ENCODE measurements around the gene ENTREP1. TPM values are rescaled to one million over a fixed set of nuclear protein-coding genes. Genes with fewer than 3 reads are reported as not detected.

The ENTREP1 gene
- total RNA-seq, 4 donors from 2014 or later: 0.70 to 19.8 (median 3.5) TPM

- Histone ChIP-seq H3K36me3 (no peaks in the 10 kb centered on the region), H3K4me3 (no peak overlapping the region), H3K4me1 (no peaks in the 10 kb centered on the region), H3K9me3 (no peaks in the 10 kb centered on the region), H3K27ac (no peak overlapping the region), H3K27me3 (no peaks in the 10 kb centered on the region)
- TF ChIP-seq CTCF (IDR thresholded peaks at IDR 0.05) (no peak), POLR2A (IDR thresholded peaks at IDR 0.05) (no peak)
- DNase-seq: no peak
These were observed 55.3 kb downstream of the ENTREP1 start for GRCh38 chr9:69380301-69380700.

DNA sequence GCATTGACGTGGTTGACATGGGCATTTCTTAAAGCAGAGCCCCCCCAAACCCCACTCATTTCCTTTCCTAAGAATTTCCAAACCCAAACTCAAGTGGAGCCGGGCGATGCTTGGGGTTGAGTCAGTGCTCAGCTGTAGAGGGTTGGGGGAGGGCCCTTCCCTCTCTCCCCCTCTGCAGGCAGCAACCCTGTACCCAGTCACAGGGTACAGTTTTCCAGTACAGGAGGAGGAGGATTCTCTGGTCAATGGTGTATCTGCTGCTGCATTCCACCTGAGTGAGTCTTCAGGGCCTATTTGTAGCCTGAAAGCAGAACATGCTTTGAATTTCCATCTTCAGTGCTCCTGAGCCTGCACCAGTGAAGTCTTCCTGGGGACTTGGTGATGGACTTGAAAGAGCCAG lies 55.8 kb downstream of the ENTREP1 start:
- Histone ChIP-seq H3K36me3 (no peaks in the 10 kb centered on the region), H3K4me1 (no peaks in the 10 kb centered on the region), H3K27me3 (no peaks in the 10 kb centered on the region), H3K9me3 (no peaks in the 10 kb centered on the region), H3K4me3 (no peak overlapping the region), H3K27ac (no peak overlapping the region)
- TF ChIP-seq POLR2A (IDR thresholded peaks at IDR 0.05) (no peak), CTCF (IDR thresholded peaks at IDR 0.05) (no peak)
- DNase-seq: no peak

DNA sequence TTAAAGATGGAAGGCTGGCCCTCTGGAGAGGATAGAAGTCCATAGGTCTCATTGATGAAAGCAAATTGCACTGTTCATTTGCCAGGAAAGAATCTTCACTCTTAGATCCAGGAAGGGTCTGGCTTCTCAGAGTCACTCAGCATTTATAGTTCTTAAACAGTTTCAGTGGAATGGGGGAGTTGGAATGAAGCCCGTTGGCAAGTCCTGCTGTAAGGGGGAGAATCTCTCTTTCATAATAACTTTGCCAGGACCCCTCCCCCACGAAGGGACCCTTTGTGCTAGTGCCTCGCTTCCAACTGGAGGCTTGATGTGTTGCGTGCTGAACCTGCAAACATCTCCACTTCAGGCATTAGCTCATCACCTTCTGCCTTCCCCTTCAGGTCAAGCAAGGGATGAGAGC lies 57.1 kb downstream of the ENTREP1 start:
- no peaks in the 10 kb centered on the region for H3K9me3 ChIP-seq
- H3K27ac ChIP-seq: no peak overlapping the region
- no peak for DNase-seq
- H3K36me3 ChIP-seq: no peaks in the 10 kb centered on the region
- H3K4me3 ChIP-seq: no peak overlapping the region
- TF ChIP-seq CTCF (IDR thresholded peaks at IDR 0.05) (no peak), POLR2A (IDR thresholded peaks at IDR 0.05) (no peak)
- H3K27me3 ChIP-seq: no peaks in the 10 kb centered on the region
- no peaks in the 10 kb centered on the region for H3K4me1 ChIP-seq

DNA sequence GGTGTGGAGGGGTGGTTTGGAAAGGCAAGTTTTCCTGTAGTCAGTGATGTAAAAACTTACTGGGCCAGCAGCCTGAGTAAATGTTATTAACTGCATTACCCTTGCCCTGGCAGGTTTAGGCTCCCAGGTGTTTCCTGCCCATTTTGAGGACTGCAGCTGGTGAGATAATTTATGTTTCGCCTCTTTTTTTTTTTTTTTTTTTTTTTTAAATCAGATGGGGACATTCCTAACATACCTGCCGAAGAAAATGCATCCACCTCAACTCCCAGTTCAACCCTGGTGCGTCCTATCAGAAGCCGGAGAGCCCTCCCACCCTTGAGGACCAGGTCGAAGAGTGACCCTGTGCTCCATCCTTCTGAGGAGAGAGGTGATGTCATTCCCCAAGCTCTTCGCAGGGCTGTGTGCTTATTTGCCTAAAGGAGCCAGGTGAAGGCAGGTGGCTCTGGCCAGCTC lies 60.6 kb downstream of the ENTREP1 start:
- no peak for DNase-seq
- Histone ChIP-seq H3K9me3 (no peaks in the 10 kb centered on the region), H3K36me3 (no peaks in the 10 kb centered on the region), H3K4me3 (no peak overlapping the region), H3K27me3 (no peaks in the 10 kb centered on the region), H3K4me1 (no peaks in the 10 kb centered on the region), H3K27ac (no peak overlapping the region)
- TF ChIP-seq POLR2A (IDR thresholded peaks at IDR 0.05) (no peak), CTCF (IDR thresholded peaks at IDR 0.05) (no peak)

DNA sequence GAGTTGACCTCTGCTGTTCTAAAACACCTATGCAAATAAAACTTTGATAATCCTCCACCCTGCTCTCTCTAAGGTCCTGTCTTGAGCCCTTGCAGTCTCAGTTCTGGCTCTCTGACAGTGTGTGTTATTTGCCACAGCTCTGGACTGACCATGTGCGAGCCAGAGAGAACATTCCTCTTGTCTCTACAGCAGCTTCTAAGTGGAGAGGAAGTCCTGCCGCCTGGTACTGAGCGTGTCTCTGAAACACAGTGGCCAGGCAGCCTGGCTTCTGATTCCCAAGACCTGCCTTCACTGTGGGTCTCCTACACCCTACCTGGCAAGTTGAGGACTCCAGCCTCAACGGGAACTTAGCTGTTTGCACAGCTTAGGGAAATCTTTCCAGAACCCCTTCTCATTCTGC lies 61.6 kb downstream of the ENTREP1 start:
- no peak overlapping the region for H3K4me3 ChIP-seq
- H3K36me3 ChIP-seq: no peaks in the 10 kb centered on the region
- TF ChIP-seq POLR2A (IDR thresholded peaks at IDR 0.05): no peak
- no peak for TF ChIP-seq CTCF (IDR thresholded peaks at IDR 0.05)
- no peaks in the 10 kb centered on the region for H3K27me3 ChIP-seq
- no peak overlapping the region for H3K27ac ChIP-seq
- no peaks in the 10 kb centered on the region for H3K4me1 ChIP-seq
- no peak for DNase-seq
- no peaks in the 10 kb centered on the region for H3K9me3 ChIP-seq

- no peak for TF ChIP-seq POLR2A (IDR thresholded peaks at IDR 0.05)
- no peak for TF ChIP-seq CTCF (IDR thresholded peaks at IDR 0.05)
- Histone ChIP-seq H3K27me3 (no peaks in the 10 kb centered on the region), H3K27ac (no peak overlapping the region), H3K36me3 (no peaks in the 10 kb centered on the region), H3K4me3 (no peak overlapping the region), H3K9me3 (no peaks in the 10 kb centered on the region), H3K4me1 (no peaks in the 10 kb centered on the region)
- no peak for DNase-seq
These were observed 63.6 kb downstream of the ENTREP1 start for GRCh38 chr9:69388596-69388995.
